ENCODE data around the gene DDX28. TPM values are rescaled to one million over a fixed set of nuclear protein-coding genes. Genes with fewer than 3 reads are reported as not detected.

DDX28 gene
- total RNA-seq, 1 donor from 2014 or later, result 6.6 TPM

DNA sequence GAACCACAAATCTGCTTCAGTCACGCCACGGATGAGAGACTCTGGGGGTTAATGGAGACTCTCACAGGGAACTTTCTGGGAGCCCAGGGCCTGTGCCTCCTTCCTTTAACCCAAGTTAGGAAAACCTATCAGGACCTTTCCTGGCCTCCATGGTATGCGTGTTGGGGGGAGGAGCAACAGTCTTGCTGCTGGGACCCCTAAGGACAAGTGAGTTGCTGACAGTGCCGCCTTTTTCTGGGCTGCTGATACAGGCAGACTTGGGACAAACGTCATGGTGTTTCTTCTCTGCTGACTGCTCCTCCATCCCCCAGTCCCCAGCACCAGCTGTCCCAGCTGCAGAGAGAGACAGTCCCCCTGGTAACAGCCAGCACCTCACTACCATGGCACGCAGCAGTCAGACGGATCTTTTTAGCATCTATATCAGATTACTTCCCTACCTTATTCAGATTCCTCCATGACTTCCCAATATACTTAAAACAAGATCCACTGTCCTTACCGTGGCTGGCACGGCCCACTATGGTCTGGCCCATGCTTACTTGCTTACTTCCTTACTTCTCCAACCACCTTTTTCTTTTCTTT, 13.8 kb downstream of the DDX28 start:
- no peak overlapping the region for H3K27ac Mint-ChIP-seq (ENCODE audit: unreplicated experiment)
- DNase-seq (ENCODE audit: low spot score), result no peak
- H3K4me1 Mint-ChIP-seq (ENCODE audit: low read depth), result no peaks in the 10 kb centered on the region

DNA sequence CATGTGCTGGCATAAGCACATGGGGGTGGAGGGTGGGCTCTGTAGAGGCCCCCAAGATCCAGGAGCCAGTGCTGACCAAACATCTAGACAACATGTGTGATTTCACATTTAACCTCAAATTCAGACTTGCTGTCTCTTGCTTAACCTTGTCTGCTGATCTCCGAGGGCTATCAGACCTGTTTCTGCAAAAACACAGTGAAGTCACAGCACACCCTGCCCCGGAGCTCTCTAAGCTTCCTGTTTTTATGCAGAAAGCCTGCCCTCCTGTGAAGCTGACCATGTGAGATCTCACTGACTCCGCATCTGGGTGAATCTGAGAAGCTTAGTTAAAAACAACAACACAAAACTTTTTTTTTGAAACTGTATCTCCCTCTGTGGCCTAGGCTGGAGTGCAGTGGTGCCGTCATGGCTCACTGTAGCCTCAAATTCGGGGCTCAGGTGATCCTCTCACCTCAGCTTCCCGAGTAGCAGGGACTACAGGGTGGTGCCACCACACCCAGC, 17.2 kb downstream of the DDX28 start:
- H3K27ac Mint-ChIP-seq (ENCODE audit: unreplicated experiment), result no peak overlapping the region
- no peaks in the 10 kb centered on the region for H3K36me3 Mint-ChIP-seq (ENCODE audit: low read depth)
- peaks cover 3% of the 10 kb centered on the region for H3K27me3 Mint-ChIP-seq (ENCODE audit: low read depth)
- DNase-seq (ENCODE audit: low spot score), result no peak
- TF ChIP-seq, protein P1, sequence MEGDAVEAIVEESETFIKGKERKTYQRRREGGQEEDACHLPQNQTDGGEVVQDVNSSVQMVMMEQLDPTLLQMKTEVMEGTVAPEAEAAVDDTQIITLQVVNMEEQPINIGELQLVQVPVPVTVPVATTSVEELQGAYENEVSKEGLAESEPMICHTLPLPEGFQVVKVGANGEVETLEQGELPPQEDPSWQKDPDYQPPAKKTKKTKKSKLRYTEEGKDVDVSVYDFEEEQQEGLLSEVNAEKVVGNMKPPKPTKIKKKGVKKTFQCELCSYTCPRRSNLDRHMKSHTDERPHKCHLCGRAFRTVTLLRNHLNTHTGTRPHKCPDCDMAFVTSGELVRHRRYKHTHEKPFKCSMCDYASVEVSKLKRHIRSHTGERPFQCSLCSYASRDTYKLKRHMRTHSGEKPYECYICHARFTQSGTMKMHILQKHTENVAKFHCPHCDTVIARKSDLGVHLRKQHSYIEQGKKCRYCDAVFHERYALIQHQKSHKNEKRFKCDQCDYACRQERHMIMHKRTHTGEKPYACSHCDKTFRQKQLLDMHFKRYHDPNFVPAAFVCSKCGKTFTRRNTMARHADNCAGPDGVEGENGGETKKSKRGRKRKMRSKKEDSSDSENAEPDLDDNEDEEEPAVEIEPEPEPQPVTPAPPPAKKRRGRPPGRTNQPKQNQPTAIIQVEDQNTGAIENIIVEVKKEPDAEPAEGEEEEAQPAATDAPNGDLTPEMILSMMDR (IDR thresholded peaks at IDR 0.05), result no peak
- H3K4me3 Mint-ChIP-seq (ENCODE audit: unreplicated experiment), result no peak overlapping the region
- no peaks in the 10 kb centered on the region for H3K9me3 Mint-ChIP-seq (ENCODE audit: low read depth)
- no peaks in the 10 kb centered on the region for H3K4me1 Mint-ChIP-seq (ENCODE audit: low read depth)

More for the DNA sequence above, 13.8 kb downstream of the DDX28 start:
- TF ChIP-seq, protein P1 (IDR thresholded peaks at IDR 0.05), result no peak
- Mint-ChIP-seq H3K36me3 (ENCODE audit: low read depth) (no peaks in the 10 kb centered on the region), H3K9me3 (ENCODE audit: low read depth) (no peaks in the 10 kb centered on the region), H3K4me3 (ENCODE audit: unreplicated experiment) (no peak overlapping the region), H3K27me3 (ENCODE audit: low read depth) (peaks cover 3% of the 10 kb centered on the region)

DNA sequence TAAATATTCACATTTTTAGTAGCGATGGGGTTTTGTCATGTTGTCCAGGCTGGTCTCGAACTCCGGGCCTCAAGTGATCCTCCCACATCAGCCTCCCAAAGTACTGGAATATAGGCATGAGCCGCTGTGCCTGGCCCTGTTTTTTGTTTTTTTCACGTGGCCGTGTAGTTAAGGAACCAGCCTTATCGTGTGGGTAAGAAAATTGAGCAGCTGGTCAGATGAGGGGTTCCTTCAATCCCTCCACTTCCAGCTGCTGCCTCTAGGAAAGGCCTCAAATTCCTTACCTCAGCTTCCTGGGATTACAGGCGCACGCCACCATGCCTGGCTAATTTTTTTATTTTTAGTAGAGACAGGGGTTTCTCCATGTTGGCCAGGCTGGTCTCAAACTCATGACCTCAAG, 17.8 kb downstream of the DDX28 start:
- H3K27ac Mint-ChIP-seq (ENCODE audit: unreplicated experiment), result no peak overlapping the region
- TF ChIP-seq, protein P1 (IDR thresholded peaks at IDR 0.05), result no peak
- H3K4me3 Mint-ChIP-seq (ENCODE audit: unreplicated experiment), result no peak overlapping the region
- no peaks in the 10 kb centered on the region for H3K36me3 Mint-ChIP-seq (ENCODE audit: low read depth)
- H3K27me3 Mint-ChIP-seq (ENCODE audit: low read depth), result peaks cover 4% of the 10 kb centered on the region
- no peaks in the 10 kb centered on the region for H3K4me1 Mint-ChIP-seq (ENCODE audit: low read depth)
- no peaks in the 10 kb centered on the region for H3K9me3 Mint-ChIP-seq (ENCODE audit: low read depth)
- no peak for DNase-seq (ENCODE audit: low spot score)

DNA sequence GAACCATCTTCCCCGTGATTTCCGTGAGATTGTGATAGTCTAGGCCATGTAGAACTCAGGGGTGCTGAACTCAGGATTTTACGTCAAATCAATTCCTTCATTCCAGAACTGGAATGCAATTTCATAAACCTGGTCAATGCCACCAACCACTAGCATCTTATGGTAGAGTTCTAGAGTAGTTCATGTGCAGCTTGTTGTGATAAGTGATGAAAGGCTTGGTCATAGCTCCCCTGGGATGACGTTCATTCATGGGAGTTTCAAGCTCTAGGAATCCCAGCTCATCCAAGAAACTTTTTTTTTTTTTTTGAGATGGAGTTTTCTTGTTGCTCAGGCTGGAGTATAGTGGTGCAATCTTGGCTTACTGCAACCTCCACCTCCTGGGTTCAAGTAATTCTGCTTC, 20.0 kb downstream of the DDX28 start:
- TF ChIP-seq, protein P1 (IDR thresholded peaks at IDR 0.05), result no peak
- Mint-ChIP-seq H3K27me3 (ENCODE audit: low read depth) (peaks cover 1% of the 10 kb centered on the region), H3K36me3 (ENCODE audit: low read depth) (no peaks in the 10 kb centered on the region), H3K27ac (ENCODE audit: unreplicated experiment) (no peak overlapping the region), H3K4me3 (ENCODE audit: unreplicated experiment) (no peak overlapping the region), H3K9me3 (ENCODE audit: low read depth) (no peaks in the 10 kb centered on the region), H3K4me1 (ENCODE audit: low read depth) (no peaks in the 10 kb centered on the region)
- DNase-seq (ENCODE audit: low spot score), result no peak

DNA sequence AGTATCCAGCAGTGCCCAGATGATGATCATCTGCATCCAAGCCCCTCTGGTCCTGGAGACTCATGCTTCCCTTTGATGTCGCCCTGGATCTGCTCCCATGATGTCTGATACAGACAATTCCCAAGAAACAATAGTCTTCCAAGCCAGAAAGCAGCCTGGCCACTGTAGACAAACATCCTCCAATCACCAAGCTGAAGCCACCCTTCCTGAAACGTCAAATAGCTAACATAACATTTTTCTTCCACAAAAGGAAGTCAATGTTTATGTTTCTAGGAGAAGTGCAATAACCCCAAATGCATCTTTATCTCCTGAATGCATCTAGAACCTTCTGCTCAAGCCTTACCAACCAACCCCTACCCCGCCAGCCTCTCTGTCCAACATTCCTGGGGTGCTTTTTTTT, 22.6 kb downstream of the DDX28 start:
- DNase-seq (ENCODE audit: low spot score), result no peak
- no peak overlapping the region for H3K4me3 Mint-ChIP-seq (ENCODE audit: unreplicated experiment)
- peaks cover 1% of the 10 kb centered on the region for H3K27me3 Mint-ChIP-seq (ENCODE audit: low read depth)
- no peaks in the 10 kb centered on the region for H3K9me3 Mint-ChIP-seq (ENCODE audit: low read depth)
- TF ChIP-seq, protein P1 (IDR thresholded peaks at IDR 0.05), result no peak
- H3K4me1 Mint-ChIP-seq (ENCODE audit: low read depth), result no peaks in the 10 kb centered on the region
- H3K36me3 Mint-ChIP-seq (ENCODE audit: low read depth), result no peaks in the 10 kb centered on the region
- no peak overlapping the region for H3K27ac Mint-ChIP-seq (ENCODE audit: unreplicated experiment)

Measured in chondrocyte (in vitro differentiated cells).